ENCODE results near the gene GRHL1. TPM values are rescaled to one million over a fixed set of nuclear protein-coding genes. Genes with fewer than 3 reads are reported as not detected.

GRHL1 gene
- total and polyA plus RNA-seq, 2 of the 4 experiments (the other 2 are of a cell fraction), result 0.18 to 0.21 TPM

GRCh38 chr2:10036095-10036884 lies 84.8 kb downstream of the GRHL1 start (continued):
- peak; percentile 52 for TF ChIP-seq CTCF (conservative IDR thresholded peaks at IDR 0.05; ENCODE audit: low read depth, low read length)

GRCh38 chr2:10038123-10038522 lies 86.6 kb downstream of the GRHL1 start:
- Histone ChIP-seq H3K4me1 (ENCODE audit: control insufficient read depth, insufficient read depth, low read length) (peaks cover 9% of the 10 kb centered on the region; the same call in 1 of the 2 replicates), H4K5ac (ENCODE audit: low read depth, low read length) (no peak overlapping the region), H2AK9ac (replicated peaks; ENCODE audit: low read depth, low read length, poor library complexity) (no peak overlapping the region), H3K36me3 (ENCODE audit: control insufficient read depth, insufficient read depth, low read length) (no peaks in the 10 kb centered on the region), H3K56ac (ENCODE audit: extremely low read depth, insufficient read depth, low read length) (no peak overlapping the region), H3K27me3 (ENCODE audit: control insufficient read depth, insufficient read depth, low read length) (no peaks in the 10 kb centered on the region), H3K14ac (replicated peaks; ENCODE audit: low read depth, low read length) (no peak overlapping the region), H3K27ac (ENCODE audit: insufficient read depth, low read length) (no peak overlapping the region), H4K20me1 (ENCODE audit: insufficient read depth, low read length) (no peaks in the 10 kb centered on the region), H3K79me1 (ENCODE audit: low read depth in 1 of 2, low read length in 2 of 2) (no peaks in the 10 kb centered on the region), H3K18ac (ENCODE audit: low read depth, low read length) (no peak overlapping the region), H2BK15ac (ENCODE audit: low read depth, low read length) (no peak overlapping the region), H3K9me1 (ENCODE audit: insufficient read depth, low read length) (peaks cover 7% of the 10 kb centered on the region; the same call in 1 of the 2 replicates), H2BK5ac (ENCODE audit: low read depth, low read length, poor library complexity, severe bottlenecking) (no peak overlapping the region), H2BK120ac (ENCODE audit: low read depth, low read length) (peak overlapping the region; percentile 19; the same call in 1 of the 2 replicates), H3K4me2 (ENCODE audit: low read depth, low read length) (no peak overlapping the region), H3K4ac (ENCODE audit: low read depth, low read length) (peak overlapping the region; percentile 33; the same call in 1 of the 2 replicates), H3K9ac (ENCODE audit: low read depth, low read length) (no peak overlapping the region), H3K9me3 (ENCODE audit: control insufficient read depth, insufficient read depth, low read length) (no peaks in the 10 kb centered on the region), H2AFZ (replicated peaks; ENCODE audit: low read length, poor library complexity) (no peak overlapping the region), H2BK20ac (ENCODE audit: low read depth, low read length) (0 out of 2 replicates have a peak overlapping the region, but pooled peaks have one; percentile 15), H4K91ac (ENCODE audit: insufficient read depth, low read depth, low read length) (peak overlapping the region; percentile 56; the same call in 1 of the 2 replicates), H4K8ac (ENCODE audit: low read depth in 2 of 2, low read length in 2 of 2) (0 out of 4 replicates have a peak overlapping the region, but pooled peaks have one; percentile 10 to 61), H3K23ac (ENCODE audit: low read depth, low read length) (no peak overlapping the region), H2AK5ac (ENCODE audit: low read depth, low read length) (peak overlapping the region; percentile 60), H3K4me3 (ENCODE audit: insufficient read depth, low read depth, low read length) (no peak overlapping the region)
- BruUV-seq (replicated peaks), result no TSS peak
- in situ Hi-C loops (cut with MboI; ENCODE audit: low sequenced_read_pairs), result no loop called here
- CTCF ChIA-PET, result no interaction called here
- dilution Hi-C loops (cut with HindIII; ENCODE audit: low sequenced_read_pairs, unreplicated experiment), result no loop called here
- no peak for ATAC-seq (ENCODE audit: low read depth)
- WGBS, 2 experiments (ENCODE audit: extremely low coverage in 2 of 2, insufficient read length in 1 of 2), result 75% methylated on average over 4 of the region's 10 CpGs; no CpG with 5 or more reads in 1 of the 2 experiments
- intact Hi-C loops (cut with micrococcal nuclease), result no loop called here
- POLR2A ChIA-PET (ENCODE audit: unreplicated experiment), result no interaction called here
- DNase-seq, result no peak
- TF ChIP-seq NFE2L2 (IDR thresholded peaks at IDR 0.05; ENCODE audit: low read depth, low read length) (no peak), USF2 (IDR thresholded peaks at IDR 0.05; ENCODE audit: low read depth, low read length) (no peak), RAD21 (IDR thresholded peaks at IDR 0.05; ENCODE audit: low read length) (no peak)

Data from IMR-90 (cell line).